ENCODE data around the gene TAS2R41. TPM values are rescaled to one million over a fixed set of nuclear protein-coding genes. Genes with fewer than 3 reads are reported as not detected.

Gene TAS2R41
- total RNA-seq, 1 experiment from 2014 or later, result not detected

DNA sequence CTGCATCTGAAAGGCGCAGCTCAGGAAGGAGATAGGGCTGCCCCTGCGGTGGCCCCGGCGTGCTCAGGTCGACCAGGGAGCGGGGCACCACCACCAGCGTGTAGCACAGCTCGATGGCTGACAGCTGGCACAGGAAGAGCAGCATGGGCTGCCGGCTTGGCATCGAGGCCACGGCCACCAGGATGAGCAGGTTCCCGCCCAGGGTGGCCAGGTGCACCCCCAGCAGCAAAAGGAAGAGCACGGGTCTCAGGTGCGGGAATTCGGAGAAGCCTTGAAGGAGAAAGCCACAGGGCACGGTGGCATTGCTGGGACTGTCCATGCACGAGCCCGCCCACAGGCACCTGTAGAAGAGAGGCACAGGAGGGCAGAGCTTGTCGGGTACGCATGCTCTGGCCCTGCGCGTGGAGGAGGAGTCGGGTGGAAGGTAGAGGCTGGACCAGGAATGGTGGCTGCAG, 33.9 kb downstream of the TAS2R41 start:
- no peaks in the 10 kb centered on the region for H3K36me3 Mint-ChIP-seq (ENCODE audit: insufficient read depth in 1 of 3, low read depth in 3 of 3)
- Histone ChIP-seq H4K20me1 (ENCODE audit: control insufficient read depth, insufficient read depth, insufficient read length) (no peaks in the 10 kb centered on the region), H4K5ac (ENCODE audit: insufficient read length, low read depth, low read length) (no peak overlapping the region), H2AK5ac (ENCODE audit: insufficient read length, low read length) (no peak overlapping the region), H3K23ac (ENCODE audit: insufficient read length, low read depth, low read length) (no peak overlapping the region), H2BK120ac (ENCODE audit: low read depth, low read length, poor library complexity, severe bottlenecking) (no peak overlapping the region), H3K56ac (ENCODE audit: insufficient read length, low read depth, low read length) (no peak overlapping the region), H3K18ac (ENCODE audit: insufficient read length, low read depth, low read length) (no peak overlapping the region), H3K4me2 (ENCODE audit: insufficient read depth, insufficient read length, low read length) (no peak overlapping the region), H3K27ac (ENCODE audit: insufficient read length, low read depth, low read length) (no peak overlapping the region), H3K79me1 (ENCODE audit: insufficient read depth, low read depth, low read length, poor library complexity, severe bottlenecking) (no peaks in the 10 kb centered on the region), H2BK5ac (ENCODE audit: insufficient read length, low read length) (no peak overlapping the region), H3K9ac (ENCODE audit: extremely low read depth, insufficient read length, low read length) (no peak overlapping the region), H2BK12ac (ENCODE audit: insufficient read length, low read depth, low read length) (no peak overlapping the region), H3K9me3 (ENCODE audit: control insufficient read depth, low read depth, low read length) (no peaks in the 10 kb centered on the region), H3K23me2 (ENCODE audit: insufficient read length, low read depth, low read length, poor library complexity, severe bottlenecking) (no peaks in the 10 kb centered on the region), H3K14ac (ENCODE audit: insufficient read depth, low read length) (no peak overlapping the region), H2BK15ac (ENCODE audit: low read depth, low read length) (no peak overlapping the region), H3K4ac (ENCODE audit: low read depth, low read length) (no peak overlapping the region), H3K27me3 (ENCODE audit: insufficient read depth, low read length) (no peaks in the 10 kb centered on the region), H3K4me1 (ENCODE audit: insufficient read depth, low read length) (no peaks in the 10 kb centered on the region), H2BK20ac (ENCODE audit: low read depth, low read length, poor library complexity, severe bottlenecking) (no peak overlapping the region), H4K8ac (replicated peaks; ENCODE audit: insufficient read length, low read depth, low read length) (no peak overlapping the region), H3T11ph (ENCODE audit: low read length) (no peak overlapping the region), H2AFZ (ENCODE audit: low read length) (no peak overlapping the region), H4K91ac (ENCODE audit: insufficient read length, low read depth, low read length) (no peak overlapping the region), H3K79me2 (ENCODE audit: insufficient read depth, low read length) (no peaks in the 10 kb centered on the region; the same call in 1 of the 2 replicates)
- H3K4me1 Mint-ChIP-seq, result peaks cover 4 to 7% of the 10 kb centered on the region in 2 experiments
- H3K9me3 Mint-ChIP-seq, result no peaks in the 10 kb centered on the region
- no peak overlapping the region for H3K4me3 Mint-ChIP-seq
- TF ChIP-seq, protein P1, sequence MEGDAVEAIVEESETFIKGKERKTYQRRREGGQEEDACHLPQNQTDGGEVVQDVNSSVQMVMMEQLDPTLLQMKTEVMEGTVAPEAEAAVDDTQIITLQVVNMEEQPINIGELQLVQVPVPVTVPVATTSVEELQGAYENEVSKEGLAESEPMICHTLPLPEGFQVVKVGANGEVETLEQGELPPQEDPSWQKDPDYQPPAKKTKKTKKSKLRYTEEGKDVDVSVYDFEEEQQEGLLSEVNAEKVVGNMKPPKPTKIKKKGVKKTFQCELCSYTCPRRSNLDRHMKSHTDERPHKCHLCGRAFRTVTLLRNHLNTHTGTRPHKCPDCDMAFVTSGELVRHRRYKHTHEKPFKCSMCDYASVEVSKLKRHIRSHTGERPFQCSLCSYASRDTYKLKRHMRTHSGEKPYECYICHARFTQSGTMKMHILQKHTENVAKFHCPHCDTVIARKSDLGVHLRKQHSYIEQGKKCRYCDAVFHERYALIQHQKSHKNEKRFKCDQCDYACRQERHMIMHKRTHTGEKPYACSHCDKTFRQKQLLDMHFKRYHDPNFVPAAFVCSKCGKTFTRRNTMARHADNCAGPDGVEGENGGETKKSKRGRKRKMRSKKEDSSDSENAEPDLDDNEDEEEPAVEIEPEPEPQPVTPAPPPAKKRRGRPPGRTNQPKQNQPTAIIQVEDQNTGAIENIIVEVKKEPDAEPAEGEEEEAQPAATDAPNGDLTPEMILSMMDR (conservative IDR thresholded peaks at IDR 0.05), result no peak
- H3K27me3 Mint-ChIP-seq (ENCODE audit: low read depth), result no peaks in the 10 kb centered on the region
- no CpG with 5 or more reads among the region's 23 CpGs for WGBS (ENCODE audit: extremely low coverage, insufficient read length, low lambda C conversion rate)
- DNase-seq, result no peak
- no peak overlapping the region for H3K27ac Mint-ChIP-seq
